B cell (primary cell): ENCODE results near the gene LRRC49. TPM values are rescaled to one million over a fixed set of nuclear protein-coding genes. Genes with fewer than 3 reads are reported as not detected.
"Not testable (repeated sequence)": the region's sequence is repeated elsewhere in the genome, so short reads cannot be mapped to it uniquely, and the experiment has no call there.

Source experiments
- ATAC-seq: fragments of 200-7000 bp; cut with Tn5 transposase; one replicate; pipeline ENCODE4 v1.10.0; 2021; ENCODE audit warnings: low read depth, mild to moderate bottlenecking, moderate number of reproducible peaks, moderate library complexity
- CTCF ChIA-PET: fragments of 350-600 bp; sonication (Branson Sonifier 250); formaldehyde crosslinking; loops from one replicate; lab custom pipeline; 2021; ENCODE audit warnings: antibody characterized with exemption, inconsistent platforms; lab: Charles Lee
- POLR2A ChIA-PET: fragments of 350-600 bp; sonication (Branson Sonifier 250); formaldehyde crosslinking; loops from one replicate; lab custom pipeline; 2021; ENCODE audit warnings: antibody characterized with exemption; lab: Charles Lee
- DNase-seq: peaks from one replicate; pipeline ENCODE4 v3.0.0; 2013
- H2AFZ ChIP-seq: 2 replicates; pipeline ENCODE4 v1.6.1; 2012; ENCODE audit warnings: mild to moderate bottlenecking, low read depth, low read length; ENCODE audit not compliant: insufficient read depth, poor library complexity, severe bottlenecking
- H3K27ac ChIP-seq, 2 donors: 1 replicate in 1 of 2; 2 replicates in 1 of 2; pipeline ENCODE4 v1.5.1; 2012 to 2013; ENCODE audit warnings: low read length in 2 of 2, mild to moderate bottlenecking in 2 of 2, moderate library complexity in 1 of 2
- H3K27me3 ChIP-seq, 4 experiments: fragments of 200-600 bp in 1 of 4; sonication (generic) in 1 of 4; replicated peaks in 1 of 4; 1 replicate in 2 of 4; 2 replicates in 2 of 4; pipeline versions ENCODE4 v1.6.1 to v1.7.0; 2013 to 2016; ENCODE audit warnings: low read length in 3 of 4, mild to moderate bottlenecking in 2 of 4, mixed read lengths in 1 of 4, moderate library complexity in 1 of 4; ENCODE audit not compliant: insufficient read depth in 4 of 4, control insufficient read depth in 3 of 4; ENCODE audit errors: control extremely low read depth in 1 of 4
- H3K36me3 ChIP-seq, 2 experiments: replicated peaks in 1 of 2; 1 replicate in 1 of 2; 2 replicates in 1 of 2; pipeline versions ENCODE4 v1.6.1 to v1.7.1; 2013; ENCODE audit warnings: low read length in 1 of 2; ENCODE audit not compliant: insufficient read depth in 2 of 2, control insufficient read depth in 1 of 2; ENCODE audit errors: control extremely low read depth in 1 of 2, extremely low read depth in 1 of 2
- H3K4me1 ChIP-seq, 2 donors: fragments of 200-600 bp in 1 of 2; sonication (generic) in 1 of 2; 1 replicate in 1 of 2; 2 replicates in 1 of 2; pipeline versions ENCODE4 v1.5.1 to v1.6.1; 2013 to 2017; ENCODE audit warnings: low read length in 2 of 2; ENCODE audit not compliant: control insufficient read depth in 2 of 2, insufficient read depth in 2 of 2
- H3K4me2 ChIP-seq: replicated peaks from 2 replicates; pipeline ENCODE3; 2012; ENCODE audit warnings: mild to moderate bottlenecking, low read depth, low read length; ENCODE audit not compliant: poor library complexity, severe bottlenecking
- H3K4me3 ChIP-seq, 5 experiments: fragments of 200-600 bp in 1 of 5; sonication (generic) in 1 of 5; 1 replicate in 3 of 5; 2 replicates in 2 of 5; pipeline versions ENCODE4 v1.5.1 to v1.7.0; 2011 to 2016; ENCODE audit warnings: low read length in 4 of 5, mild to moderate bottlenecking in 4 of 5, low read depth in 2 of 5, control low read depth in 1 of 5, moderate library complexity in 1 of 5; ENCODE audit not compliant: insufficient read depth in 1 of 5; ENCODE audit errors: control extremely low read depth in 1 of 5, extremely low read depth in 1 of 5
- H3K79me2 ChIP-seq: fragments of 200-600 bp; sonication (generic); one replicate; pipeline ENCODE4 v1.6.0; 2016; ENCODE audit warnings: low read length; ENCODE audit not compliant: control insufficient read depth, insufficient read depth
- H3K9ac ChIP-seq: fragments of 200-600 bp; sonication (generic); 2 replicates; pipeline ENCODE4 v1.6.1; 2017; ENCODE audit warnings: mild to moderate bottlenecking, low read length, moderate library complexity
- H3K9me3 ChIP-seq, 3 donors: one replicate each; pipeline versions ENCODE4 v1.6.1 to v1.7.1; 2013; ENCODE audit warnings: low read length in 2 of 3; ENCODE audit not compliant: control insufficient read depth in 2 of 3, insufficient read depth in 1 of 3; ENCODE audit errors: control extremely low read depth in 1 of 3
- H4K20me1 ChIP-seq: 2 replicates; pipeline ENCODE4 v1.6.0; 2012; ENCODE audit warnings: mild to moderate bottlenecking, low read length; ENCODE audit not compliant: insufficient read depth, control insufficient read depth, poor library complexity, severe bottlenecking
- H3K27ac Mint-ChIP-seq: one replicate; pipeline ENCODE4 v1.8.0; 2021; ENCODE audit warnings: mixed read lengths
- H3K27me3 Mint-ChIP-seq: one replicate; pipeline ENCODE4 v1.8.0; 2021; ENCODE audit warnings: mixed read lengths
- H3K4me1 Mint-ChIP-seq: one replicate; pipeline ENCODE4 v1.8.0; 2021; ENCODE audit warnings: mixed read lengths
- H3K4me3 Mint-ChIP-seq: one replicate; pipeline ENCODE4 v1.8.0; 2021; ENCODE audit warnings: mixed read lengths
- H3K9me3 Mint-ChIP-seq: one replicate; pipeline ENCODE4 v1.8.0; 2022; ENCODE audit warnings: mixed read lengths; ENCODE audit not compliant: insufficient read depth
- EZH2 ChIP-seq: IDR thresholded peaks from 2 replicates; pipeline ENCODE4 v1.6.1; 2012; ENCODE audit warnings: borderline replicate concordance, low read depth, mild to moderate bottlenecking, moderate library complexity, low read length; ENCODE audit not compliant: insufficient read depth, poor library complexity, severe bottlenecking
- WGBS: methylation state at CpG from one replicate; pipeline ENCODE4 v1.1.5; 2013; ENCODE audit warnings: missing lambda C conversion rate; ENCODE audit not compliant: insufficient coverage; 5-methylcytosine and 5-hydroxymethylcytosine counted together
- intact Hi-C: fragments of 100-400 bp; cut with micrococcal nuclease; formaldehyde crosslinking; loops from one replicate; pipeline ENCODE4 v1.10.0; 2022
- polyA plus RNA-seq: library from polyadenylated mRNA; depleted of rRNA; stranded (reverse); fragments of >200 nt; gene quantifications from 2 replicates; pipeline ENCODE4 v1.2.3, GENCODE V29; 2012
- total RNA-seq, 2 donors: library from RNA; stranded (reverse); fragments of 120-200 nt in 1 of 2; gene quantifications; 1 replicate in 1 of 2; 2 replicates in 1 of 2; pipeline versions ENCODE4 v1.2.3 to v1.2.4, GENCODE V29; 2013 to 2022
- TF ChIP-seq, protein P1 (sequence below): fragments of 200-600 bp; IDR thresholded peaks from one replicate; pipeline ENCODE4 v1.8.0; 2022; ENCODE audit warnings: antibody characterized with exemption, mild to moderate bottlenecking

Gene LRRC49
- total and polyA plus RNA-seq, 2 donors (not counting 1 experiment from before 2014, with no cell fraction given) = 0.22 to 1.4 TPM

DNA sequence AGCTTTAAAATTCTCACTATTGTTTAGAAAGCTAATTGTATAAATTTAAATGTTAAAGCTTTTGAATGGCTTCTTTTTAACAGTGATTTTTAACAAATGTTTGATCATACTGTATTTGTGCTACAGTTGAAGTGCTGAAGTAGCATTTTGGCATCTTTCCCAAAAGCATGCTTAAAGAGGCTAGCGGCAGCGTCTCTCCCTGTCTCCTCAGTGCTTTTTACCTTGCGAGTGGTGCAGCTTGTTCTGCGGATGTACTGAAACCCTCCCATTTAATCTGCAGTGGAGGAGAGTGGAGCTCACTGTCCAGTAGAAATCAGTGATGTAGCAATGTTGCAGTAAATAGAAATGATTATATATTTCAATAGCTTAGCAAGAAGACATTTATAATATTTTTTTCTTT is 43.7 kb downstream of the LRRC49 start:
- intact Hi-C loops = no loop called here
- Mint-ChIP-seq H3K27ac (no peak overlapping the region), H3K4me1 (peaks cover 1% of the 10 kb centered on the region), H3K4me3 (no peak overlapping the region), H3K9me3 (no peaks in the 10 kb centered on the region), H3K27me3 (peaks cover 7% of the 10 kb centered on the region)
- Histone ChIP-seq H3K4me3 (no peak overlapping the region), H3K4me1 (no peaks in the 10 kb centered on the region), H3K9ac (no peak overlapping the region), H2AFZ (no peak overlapping the region), H3K79me2 (no peaks in the 10 kb centered on the region), H3K27ac (no peak overlapping the region), H4K20me1 (no peaks in the 10 kb centered on the region), H3K36me3 (no peaks in the 10 kb centered on the region), H3K27me3 (no peaks in the 10 kb centered on the region), H3K9me3 (no peaks in the 10 kb centered on the region), H3K4me2 (no peak overlapping the region)
- TF ChIP-seq, protein P1, sequence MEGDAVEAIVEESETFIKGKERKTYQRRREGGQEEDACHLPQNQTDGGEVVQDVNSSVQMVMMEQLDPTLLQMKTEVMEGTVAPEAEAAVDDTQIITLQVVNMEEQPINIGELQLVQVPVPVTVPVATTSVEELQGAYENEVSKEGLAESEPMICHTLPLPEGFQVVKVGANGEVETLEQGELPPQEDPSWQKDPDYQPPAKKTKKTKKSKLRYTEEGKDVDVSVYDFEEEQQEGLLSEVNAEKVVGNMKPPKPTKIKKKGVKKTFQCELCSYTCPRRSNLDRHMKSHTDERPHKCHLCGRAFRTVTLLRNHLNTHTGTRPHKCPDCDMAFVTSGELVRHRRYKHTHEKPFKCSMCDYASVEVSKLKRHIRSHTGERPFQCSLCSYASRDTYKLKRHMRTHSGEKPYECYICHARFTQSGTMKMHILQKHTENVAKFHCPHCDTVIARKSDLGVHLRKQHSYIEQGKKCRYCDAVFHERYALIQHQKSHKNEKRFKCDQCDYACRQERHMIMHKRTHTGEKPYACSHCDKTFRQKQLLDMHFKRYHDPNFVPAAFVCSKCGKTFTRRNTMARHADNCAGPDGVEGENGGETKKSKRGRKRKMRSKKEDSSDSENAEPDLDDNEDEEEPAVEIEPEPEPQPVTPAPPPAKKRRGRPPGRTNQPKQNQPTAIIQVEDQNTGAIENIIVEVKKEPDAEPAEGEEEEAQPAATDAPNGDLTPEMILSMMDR = no peak
- no peak for TF ChIP-seq EZH2
- CTCF ChIA-PET = no interaction called here
- no peak for ATAC-seq
- POLR2A ChIA-PET = no interaction called here
- WGBS = no CpG with 5 or more reads among the region's 4 CpGs
- DNase-seq = no peak

DNA sequence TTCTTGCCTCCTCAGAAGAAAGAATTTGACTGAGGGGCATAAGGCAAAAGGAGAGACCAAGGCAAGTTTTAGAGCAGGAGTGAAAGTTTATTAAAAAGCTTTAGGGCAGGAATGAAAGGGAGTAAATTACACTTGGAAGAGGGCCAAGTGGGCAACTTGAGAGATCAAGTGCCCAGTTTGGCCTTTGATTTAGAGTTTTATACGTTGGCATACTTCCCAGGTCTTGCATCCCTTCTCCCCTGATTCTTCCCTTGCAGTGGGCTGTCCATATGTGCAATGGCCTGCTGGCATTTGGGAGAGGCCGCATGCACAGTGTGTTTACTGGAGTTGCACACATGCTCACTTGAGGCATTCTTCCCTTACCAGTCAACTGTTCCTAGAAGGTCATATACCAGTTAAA is 50.7 kb downstream of the LRRC49 start:
- H3K27me3 ChIP-seq, POLR2A ChIA-PET, H3K9ac ChIP-seq, DNase-seq, H2AFZ ChIP-seq, H3K9me3 Mint-ChIP-seq, CTCF ChIA-PET, H3K4me1 Mint-ChIP-seq, H4K20me1 ChIP-seq, H3K4me1 ChIP-seq, ATAC-seq, H3K4me3 Mint-ChIP-seq, H3K79me2 ChIP-seq, H3K27ac ChIP-seq, H3K27me3 Mint-ChIP-seq, H3K27ac Mint-ChIP-seq, intact Hi-C loops, H3K4me2 ChIP-seq, H3K36me3 ChIP-seq, H3K9me3 ChIP-seq, H3K4me3 ChIP-seq: not testable (repeated sequence)
- WGBS = 60% methylated on average over 1 of the region's 2 CpGs
